Stimulated activated CD4-positive, alpha-beta T cell treated with anti-CD3 and anti-CD28 coated beads, Interleukin-12 subunit alpha, Interleukin-12 subunit beta, amount 100 ng/mL, for 24 hours (primary cell): Measurements from ENCODE around the gene VEGFC.

Experiments used
- DNase-seq, 2 experiments: peaks; one replicate each; pipeline ENCODE4 v3.0.0-alpha.2; 2020; ENCODE audit warnings: low read depth in 2 of 2

VEGFC gene, protein sequence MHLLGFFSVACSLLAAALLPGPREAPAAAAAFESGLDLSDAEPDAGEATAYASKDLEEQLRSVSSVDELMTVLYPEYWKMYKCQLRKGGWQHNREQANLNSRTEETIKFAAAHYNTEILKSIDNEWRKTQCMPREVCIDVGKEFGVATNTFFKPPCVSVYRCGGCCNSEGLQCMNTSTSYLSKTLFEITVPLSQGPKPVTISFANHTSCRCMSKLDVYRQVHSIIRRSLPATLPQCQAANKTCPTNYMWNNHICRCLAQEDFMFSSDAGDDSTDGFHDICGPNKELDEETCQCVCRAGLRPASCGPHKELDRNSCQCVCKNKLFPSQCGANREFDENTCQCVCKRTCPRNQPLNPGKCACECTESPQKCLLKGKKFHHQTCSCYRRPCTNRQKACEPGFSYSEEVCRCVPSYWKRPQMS

DNA sequence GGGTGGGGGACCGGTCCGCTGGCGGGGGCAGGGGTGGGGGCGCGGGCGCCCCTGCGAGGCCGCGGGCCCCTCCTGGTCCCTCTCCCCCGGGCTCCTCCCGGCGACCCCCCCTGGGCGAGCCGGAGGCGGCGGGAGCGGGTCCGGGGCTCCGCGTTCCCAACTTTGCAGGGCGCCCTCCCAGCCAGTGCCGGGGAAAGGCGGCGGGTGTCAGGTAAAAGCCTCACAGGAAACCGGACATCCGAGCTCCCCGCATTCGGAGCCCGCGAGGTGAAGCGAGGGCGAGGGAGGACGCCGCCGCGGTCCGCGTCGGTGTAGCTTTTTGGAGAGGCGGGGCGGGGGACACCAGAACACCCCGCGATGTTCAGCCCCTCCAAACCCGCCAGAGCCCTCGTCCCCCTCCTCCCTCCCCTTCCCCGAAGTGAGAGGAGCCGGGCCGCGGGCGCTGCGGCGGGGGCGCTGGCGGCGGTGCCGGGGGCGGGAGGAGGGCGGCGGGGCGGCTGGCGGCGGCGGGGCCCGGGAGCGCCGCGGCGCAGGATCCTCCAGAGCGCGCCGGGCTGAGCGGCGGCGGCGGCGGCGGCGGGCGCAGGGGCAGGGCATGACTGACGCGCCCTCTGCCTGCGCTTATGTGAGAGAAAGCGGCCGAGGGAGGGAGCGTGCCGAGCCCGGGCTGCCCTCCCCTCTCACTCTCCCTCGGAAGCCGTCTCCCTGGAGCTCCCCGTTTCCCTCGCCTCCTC lies at the start of gene VEGFC:
Gene VEGFC, minus strand, starts transcription at position 597 of the 734 bp plus-strand sequence. CDS start 611 bp downstream, outside the sequence.
- DNase-seq, result no peak

DNA sequence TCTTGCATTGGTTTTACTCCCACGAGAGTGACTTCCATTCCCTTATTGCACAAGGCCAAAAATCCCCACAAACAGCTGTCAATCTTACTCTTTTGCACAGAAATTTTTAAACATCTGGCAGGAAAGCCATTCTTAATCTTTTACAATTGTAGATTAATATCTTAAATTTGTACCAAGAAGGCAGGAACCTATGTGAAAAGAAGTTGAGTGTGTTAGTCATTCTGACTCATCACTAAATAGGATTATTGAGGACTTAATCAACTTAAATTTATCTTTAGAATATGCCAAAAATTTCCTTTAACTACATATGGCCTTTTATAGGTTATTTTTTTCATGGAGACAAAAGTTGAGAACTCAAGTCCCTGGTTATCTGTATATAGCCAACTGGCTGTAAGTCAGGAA lies 49.0 kb upstream of the VEGFC start:
- DNase-seq, result no peak

DNA sequence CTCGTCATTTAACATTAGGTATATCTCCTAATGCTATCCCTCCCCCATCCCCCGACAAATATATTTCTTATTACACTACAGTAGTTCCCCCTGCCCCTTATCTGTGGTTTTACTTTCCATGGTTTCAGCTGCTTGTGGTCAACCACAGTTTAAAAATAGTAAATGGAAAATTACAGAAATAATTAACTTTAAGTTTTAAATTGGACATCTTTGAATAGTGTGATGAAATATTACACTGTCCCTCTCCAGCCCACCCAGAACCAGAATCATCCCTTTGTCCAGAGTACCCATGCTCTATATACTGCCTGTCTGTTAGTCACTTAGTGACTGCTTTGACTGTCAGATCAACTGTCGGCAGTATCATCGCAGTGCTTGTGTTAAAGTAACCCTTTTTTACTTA lies 47.4 kb upstream of the VEGFC start:
- no peak for DNase-seq

DNA sequence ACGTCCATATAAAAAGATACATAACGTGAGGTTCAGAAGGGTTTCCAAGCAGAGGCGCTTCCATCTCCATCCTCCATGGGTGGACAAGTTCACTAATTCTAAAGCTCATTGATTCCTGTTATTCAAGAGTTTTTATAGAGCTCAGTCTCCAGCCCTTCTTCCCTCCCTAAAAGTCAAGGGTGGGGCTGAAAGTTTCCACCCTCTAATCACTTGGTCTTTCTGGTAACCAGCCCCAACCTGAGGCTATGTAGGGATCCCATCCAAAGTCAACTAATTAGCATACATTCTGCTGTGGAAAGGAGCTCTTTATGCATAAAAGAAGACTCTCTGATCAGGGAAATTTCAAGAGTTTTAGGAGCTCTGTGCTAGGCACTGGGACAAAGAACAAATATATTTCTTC lies 46.9 kb upstream of the VEGFC start:
- no peak for DNase-seq

DNA sequence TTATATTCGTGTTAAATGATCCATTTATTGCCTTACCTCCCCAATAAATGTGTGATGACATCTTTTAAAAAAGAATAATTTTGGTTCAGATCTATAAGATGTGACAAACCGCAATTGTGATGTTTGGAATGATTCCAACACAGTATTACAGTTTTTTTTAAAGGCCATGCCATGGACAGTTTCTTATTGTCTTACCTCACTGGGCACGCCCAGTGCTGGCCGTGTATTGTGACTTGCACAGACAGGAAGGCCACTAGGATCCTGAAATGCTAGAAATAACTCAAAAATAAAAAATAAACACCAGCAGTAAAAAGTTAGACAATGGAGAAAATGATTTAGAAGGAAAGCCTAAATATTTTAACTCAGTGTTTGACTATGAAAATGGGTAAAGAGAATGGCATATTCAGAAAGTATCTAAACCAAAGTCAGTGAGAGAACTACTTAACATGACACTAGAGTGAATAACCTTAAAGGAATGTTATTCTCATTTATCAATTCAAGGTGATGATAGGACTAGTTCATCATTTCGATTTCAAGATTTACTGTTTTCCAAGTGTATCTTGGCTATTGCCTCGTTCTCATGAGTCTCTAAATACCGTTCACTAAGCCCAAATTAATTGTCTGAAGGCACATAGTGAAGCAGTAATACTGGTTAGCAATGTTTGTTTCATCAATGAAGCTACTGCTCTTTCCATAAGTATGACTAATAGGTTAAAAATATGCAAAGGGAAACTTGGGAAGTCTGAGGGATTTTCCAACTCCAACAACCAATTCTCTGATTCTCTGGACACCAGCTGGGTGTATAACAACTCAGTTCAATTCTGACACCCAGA lies 46.1 kb upstream of the VEGFC start:
- no peak for DNase-seq

DNA sequence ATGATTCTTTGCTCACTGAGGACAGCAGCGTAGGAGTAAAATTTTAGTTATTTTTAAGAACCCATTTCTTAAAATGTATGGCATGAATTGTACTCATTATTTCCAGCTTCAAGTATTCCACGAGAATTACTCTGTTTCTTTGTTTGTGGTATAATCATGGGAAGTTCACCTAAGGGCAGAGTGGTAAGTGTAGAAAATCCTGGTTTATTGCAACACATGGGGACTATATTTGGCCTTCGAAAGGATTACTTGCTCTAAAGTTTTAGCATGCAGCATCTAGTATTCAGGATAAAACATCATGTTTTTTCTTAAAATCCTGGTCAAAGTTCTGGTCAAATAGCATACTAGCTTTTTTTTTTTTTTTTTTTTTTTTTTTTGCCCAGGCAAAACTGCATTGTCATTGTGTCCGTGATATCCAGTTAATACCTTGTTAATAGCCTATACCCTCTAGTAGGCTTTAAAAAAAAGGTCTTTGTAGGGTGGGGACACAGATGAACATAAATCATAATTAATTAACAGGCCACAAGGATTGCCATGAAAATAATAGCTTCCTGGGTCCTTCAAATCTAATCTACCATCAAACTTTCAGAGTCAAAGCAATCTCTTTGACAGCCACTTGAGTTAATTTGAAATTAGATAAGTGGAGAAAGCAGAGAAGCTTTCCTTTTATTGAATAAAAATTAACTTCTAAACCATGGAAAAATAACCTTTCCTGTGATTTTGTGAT lies 44.6 kb upstream of the VEGFC start:
- DNase-seq, result no peak

DNA sequence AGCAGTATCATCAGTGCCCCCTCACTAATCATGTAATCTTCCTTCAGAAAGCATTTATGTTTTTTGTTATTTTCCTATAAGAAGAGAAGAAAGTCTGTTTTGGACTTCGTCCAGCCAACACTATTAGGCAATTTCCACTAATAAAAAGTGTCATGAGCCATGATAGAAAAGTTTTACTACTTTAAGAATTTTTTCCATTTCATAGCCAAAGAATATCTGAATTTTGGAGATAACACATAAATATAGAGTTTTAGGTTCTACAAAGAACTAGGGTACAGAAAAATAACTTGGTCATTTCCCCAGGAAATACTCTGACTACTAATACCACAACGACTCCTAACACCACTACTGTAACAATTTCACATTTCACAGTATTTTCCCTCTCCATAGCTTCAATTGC lies 41.8 kb upstream of the VEGFC start:
- no peak for DNase-seq

DNA sequence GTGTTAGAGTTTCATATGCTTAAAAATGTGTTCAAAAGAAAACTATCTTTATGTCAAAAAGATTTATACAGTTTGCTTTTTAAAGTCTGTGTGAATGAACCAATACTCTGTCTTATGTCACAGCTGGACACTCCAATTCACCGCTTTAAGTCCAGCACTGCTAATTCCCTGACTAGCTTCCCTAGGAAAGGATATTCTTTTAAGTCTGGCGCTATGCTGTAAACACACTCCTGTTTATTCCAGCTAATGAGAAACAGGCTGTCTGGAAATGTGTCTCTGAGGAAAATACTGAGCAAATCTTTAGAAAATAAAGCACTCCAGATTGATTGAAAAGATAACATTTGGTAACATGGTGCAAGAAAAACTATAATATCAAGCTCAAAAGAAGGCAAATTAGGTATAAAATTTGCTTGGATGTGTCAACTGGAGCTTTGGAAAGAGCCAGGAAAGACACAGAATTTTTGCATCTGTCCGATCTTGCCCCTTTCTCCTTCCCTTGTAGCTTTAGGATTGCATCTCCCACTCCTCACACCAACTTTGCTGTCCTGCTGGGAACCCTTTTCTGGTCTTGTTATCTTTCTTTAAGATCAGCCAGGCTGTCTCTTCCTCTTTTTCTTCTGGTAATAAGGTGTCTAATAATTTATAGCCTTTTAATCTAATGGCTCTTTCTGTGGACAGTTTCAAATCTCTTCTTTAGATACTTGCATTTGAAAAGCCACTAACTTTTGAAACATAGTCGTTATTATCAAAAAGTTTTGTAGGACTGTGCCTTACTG lies 40.9 kb upstream of the VEGFC start:
- no peak for DNase-seq

DNA sequence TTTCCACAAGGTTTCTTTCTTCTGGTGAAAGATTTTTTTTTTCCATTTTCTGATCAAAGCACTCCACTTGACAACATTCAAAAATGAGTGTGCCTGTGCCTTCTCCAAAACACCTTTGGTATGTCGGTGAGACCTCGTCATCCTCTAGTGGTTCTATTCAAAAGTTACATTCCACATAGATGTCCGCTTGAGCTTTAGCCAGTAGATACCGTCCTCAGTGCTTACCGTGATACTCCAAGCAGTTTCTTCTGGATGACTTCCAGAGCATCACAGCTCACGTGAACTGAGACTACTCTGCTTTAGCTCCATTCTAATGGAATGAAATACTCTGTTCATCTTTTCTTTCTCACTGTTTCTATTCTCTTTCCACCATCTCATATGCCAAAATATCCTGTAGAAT lies 38.2 kb upstream of the VEGFC start:
- DNase-seq, result no peak

DNA sequence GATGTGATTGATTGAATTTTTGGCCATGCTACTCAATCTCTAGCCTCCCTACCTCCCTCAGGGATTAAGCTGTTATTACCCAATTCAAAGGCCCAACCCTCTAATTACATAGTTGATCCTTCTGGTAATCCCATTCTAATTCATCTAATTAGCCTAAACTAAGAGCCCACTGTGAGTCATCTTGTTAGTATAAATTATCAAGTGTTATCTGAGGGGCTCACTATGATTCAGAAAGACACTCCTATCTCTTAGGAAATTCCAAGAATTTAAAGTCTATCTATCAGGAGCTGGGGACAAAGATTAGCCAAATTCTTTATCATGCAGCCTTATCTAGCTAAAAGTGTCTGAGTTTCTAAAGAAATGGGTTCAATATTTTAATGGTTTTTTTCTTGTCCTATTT lies 32.9 kb upstream of the VEGFC start:
- DNase-seq, result no peak

DNA sequence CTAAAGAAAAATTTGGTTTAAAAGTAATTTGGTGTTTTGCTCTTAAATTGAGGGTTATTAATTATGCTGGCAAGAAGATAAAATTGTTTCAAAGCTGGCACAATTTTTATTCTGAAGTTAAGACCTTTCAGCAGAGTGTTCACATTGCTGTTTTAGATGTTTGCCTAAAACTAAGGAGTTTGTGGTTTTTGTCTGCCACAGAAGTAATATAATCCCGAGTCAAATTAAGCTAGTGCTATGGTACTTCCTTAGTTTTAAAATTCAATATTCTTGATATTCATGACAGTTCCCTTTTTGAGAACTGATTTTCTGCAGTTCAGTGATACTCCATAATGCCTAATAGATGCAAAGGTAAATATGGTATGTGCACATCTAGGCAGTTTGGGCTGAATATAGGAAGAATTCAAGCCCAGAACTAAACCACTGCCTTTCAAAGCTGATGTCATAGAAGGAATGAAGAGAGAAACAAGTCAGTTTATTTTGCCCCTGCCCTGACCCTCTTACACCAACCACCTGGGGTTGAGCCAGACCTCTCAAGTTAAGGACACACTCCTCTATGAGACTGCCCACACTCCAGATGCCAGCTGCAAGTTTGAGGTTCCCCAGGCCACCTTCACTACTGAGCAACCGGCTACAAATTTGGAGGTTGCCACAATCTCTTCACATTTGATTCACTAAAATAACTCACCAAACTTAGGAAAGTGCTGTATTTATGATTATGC lies 32.1 kb upstream of the VEGFC start:
- no peak for DNase-seq

DNA sequence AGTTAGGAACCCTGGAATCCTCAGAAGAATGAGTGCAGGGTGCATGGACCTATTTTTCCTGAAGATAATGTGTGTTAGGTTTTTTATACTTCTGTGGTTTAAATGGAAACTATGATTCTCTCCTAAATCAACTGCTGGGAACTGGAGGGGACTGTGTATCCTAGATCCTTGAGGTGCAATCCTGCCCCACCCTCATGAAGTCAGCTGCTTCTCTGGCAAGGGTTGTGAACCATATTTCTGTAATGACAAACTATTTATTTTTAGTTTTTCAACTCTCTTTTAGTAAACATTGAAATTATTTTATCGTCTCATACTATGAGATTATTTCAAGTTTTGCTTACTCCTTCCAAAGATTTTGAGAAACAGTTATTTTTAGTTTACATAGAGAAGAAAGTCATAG lies 25.8 kb upstream of the VEGFC start:
- DNase-seq, result no peak

DNA sequence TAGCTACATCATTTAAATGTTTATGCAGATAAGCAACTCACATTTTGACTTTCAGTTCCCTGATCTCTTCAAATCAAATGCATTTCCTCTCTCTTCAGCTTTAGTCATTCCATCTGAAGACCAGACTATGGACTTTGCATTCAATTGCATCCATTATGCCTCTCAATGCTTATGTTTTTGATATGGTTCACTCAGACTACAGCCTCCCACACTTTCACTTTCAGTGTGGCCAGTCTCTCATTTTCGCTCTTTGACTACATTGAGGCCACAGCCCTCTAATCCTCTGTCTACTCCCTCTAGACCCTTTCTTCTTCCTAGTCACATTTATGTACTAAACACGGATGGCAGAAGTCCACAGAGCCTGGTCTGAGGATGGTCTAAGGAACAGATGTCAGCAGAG lies 24.5 kb upstream of the VEGFC start:
- no peak for DNase-seq

DNA sequence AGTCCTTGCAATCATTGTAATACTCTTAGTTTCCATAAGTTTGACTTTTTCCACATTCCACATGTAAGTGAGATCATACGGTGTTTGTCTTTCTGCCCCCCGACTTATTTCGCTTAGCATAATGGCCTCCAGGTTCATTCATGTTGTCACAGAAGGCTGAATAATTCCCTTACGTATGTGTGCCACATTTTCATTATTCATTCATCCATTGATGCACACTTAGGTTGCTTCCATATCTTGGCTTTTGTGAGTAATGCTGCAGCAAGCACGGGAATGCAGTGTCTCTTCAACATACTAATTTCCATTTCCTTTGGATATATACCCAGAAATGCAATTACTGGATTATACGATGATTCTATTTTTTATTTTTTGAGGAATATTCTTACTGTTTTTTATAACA lies 22.0 kb upstream of the VEGFC start:
- DNase-seq, result no peak

DNA sequence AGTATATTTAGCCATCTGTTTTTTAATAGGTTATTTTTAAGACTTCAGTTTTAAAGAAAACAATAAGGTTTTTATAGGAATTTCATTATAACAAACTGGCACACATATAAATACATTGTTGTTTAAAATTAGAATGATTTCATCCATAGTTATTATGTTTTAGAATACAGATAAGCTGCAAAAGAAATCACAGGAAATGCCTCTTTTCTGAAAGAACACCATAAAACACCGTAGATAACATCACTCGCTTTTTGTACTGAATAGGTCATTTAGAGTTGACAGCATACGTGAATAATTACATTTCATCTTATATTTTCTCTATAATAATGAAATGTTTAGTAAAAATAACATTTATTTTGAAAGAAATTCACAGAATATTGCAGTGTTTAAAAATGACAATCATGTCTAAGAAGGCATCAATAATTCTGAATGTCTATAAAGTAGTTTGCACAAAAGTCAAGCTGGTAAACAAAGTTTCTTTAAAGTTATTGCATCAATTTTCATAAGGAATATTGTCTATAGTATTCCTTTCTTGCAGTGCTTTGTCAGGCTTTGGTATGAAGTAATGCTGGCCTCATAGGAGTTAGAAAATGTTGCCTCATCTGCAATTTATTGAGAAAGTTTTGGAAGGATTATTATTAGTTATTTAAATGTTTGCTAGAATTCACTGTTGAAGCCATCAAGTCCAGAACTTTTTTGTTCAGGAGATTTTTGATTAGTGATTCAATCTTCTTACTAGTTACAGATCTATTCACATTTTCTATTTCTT lies 17.9 kb upstream of the VEGFC start:
- DNase-seq, result no peak

DNA sequence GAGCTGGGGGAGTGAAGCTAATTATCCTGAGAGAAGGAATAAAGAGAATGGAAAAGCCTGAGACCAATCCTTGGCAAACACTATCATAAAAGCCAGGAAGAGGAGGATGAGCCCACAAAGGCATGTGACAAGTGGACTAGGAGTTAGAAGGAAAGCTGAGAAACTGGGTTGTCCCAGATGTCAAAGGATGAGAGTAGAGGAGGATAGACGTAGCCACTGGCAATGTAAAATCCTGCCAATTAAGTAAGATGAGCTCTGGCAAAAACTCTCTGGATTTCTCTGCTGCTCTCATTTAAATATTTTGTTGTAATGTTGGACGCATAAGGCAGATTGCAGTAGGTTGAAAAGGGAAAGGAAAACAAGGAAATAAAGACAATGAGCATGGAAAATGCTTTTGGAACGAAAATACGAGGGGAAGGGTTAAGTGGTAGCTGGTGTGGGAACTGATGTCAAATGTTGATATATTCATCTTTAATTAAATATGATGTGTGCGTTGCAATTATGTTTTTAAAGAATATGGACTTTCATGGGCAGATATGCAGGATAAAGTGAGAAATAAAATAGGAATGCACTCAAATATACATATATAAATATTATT lies 14.2 kb upstream of the VEGFC start:
- DNase-seq, result no peak

DNA sequence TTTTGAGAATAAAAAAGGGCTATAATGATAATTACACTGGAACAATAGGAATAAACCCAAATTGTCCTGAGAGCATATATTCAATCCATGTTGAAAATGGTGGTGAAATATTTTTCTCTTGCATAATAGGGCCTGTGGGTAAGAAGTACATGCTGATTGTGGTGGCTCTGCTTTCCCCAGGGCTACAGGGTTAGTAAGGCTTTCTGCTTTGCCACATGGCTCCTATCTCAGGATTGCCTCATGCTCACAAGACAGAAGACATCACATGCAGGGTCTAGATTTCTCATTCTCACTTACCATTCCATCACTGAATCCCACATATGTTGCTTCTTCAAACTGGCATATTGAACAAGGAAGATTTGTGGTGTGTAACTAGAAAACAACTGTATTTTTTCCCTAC lies 12.4 kb upstream of the VEGFC start:
- DNase-seq, result no peak

DNA sequence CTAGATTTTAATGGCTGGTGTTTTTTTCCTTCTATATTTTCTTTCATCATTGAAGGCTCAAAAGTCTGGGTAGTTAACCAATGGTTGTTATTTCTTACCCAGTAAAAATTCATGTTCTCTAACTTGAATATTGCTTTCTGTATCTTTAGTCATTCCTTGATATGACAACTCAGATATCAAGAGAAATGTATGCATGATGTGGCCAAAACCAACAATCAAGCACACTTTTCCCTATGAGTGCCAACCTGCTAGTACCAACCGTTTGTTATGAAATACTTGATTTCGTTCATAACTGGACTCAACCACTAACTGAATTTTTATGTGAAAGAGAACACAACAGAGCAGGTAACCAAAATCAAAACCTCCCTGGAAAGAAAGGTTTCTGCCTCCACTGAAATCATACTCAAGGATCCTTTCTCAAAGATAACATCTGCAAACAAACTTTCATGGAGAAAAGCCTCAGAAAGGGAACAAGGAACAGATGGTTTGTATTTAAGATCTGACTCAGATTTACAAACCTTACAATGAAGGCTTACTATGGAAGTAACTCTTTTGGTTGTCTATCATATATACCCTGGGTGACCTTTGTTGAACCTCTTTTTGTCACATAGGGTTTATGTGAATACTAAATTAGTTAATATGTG lies 8.3 kb upstream of the VEGFC start:
- no peak for DNase-seq

DNA sequence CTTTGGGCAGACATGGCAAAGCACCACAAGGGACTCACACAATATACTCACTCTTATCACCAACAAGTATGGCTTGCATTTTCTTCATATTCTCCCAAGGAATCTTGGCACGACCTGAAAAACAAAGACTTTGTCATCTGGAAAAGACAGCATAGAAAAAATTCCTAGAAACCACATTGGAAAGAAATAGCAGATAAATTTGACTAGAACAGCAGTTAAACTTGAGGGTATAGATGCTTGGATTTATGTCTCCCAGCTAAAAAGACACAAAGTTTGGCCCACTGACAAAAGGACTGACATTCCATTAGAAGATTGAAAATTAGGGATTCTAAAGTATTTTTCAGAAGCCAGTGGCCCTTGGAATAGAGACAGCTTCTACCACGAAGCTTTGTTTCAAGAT lies 6.9 kb upstream of the VEGFC start:
- no peak for DNase-seq
